ENCODE results near the gene TRIAP1. TPM values are rescaled to one million over a fixed set of nuclear protein-coding genes. Genes with fewer than 3 reads are reported as not detected.
"Not testable (repeated sequence)": the region's sequence is repeated elsewhere in the genome, so short reads cannot be mapped to it uniquely, and the experiment has no call there.

Gene TRIAP1
- total RNA-seq = 9.4 TPM

DNA sequence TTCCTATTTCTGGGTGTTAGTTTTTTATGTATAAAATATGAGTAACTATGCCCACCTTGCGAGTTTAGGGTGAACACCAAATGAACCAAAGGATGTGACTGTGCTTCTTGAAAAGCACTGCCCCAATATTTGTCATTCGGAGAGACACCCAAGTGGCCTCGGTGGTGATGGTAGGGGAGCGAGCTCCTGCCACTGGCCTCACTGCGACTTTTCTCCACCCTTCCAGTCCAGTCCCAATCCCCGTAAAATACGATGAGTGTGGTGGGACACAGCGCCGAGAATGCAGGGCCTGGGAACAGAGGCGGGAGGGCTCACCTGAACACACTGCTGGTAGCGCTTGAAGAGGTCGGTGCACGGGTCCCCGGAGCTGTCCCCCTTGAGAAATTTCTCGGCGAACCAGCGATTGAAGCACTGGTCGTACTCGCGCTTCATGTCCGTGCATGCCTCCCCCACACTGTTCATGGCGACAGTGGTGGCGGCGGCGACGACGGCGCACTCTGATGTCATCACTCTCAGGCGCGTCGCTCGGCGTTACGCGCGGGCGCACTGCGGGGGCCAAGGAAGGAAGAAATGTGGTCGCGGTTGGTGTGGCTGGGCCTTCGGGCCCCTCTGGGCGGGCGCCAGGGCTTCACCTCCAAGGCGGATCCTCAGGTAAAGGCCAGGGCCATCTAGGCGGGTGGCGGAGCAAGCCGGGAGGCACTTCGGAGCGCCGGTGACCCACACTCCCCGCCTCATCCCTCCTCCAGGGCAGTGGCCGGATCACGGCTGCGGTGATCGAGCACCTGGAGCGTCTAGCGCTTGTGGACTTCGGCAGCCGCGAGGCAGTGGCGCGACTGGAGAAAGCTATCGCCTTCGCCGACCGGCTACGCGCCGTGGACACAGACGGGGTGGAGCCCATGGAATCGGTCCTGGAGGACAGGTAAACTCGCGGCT, at the start of gene TRIAP1, which contains the start of gene GATC:
TSS of gene TRIAP1 (minus strand) at position 474 of the 933 bp plus-strand sequence. CDS start at position 462, 12 bp downstream.
TSS of gene GATC (plus strand) at position 534 of the 933 bp plus-strand sequence. CDS start at position 571, 37 bp downstream.
- DNase-seq (ENCODE audit: low read depth in 2 of 3, low spot score in 2 of 3) = peak; percentile 81 to 90 (median 87)

DNA sequence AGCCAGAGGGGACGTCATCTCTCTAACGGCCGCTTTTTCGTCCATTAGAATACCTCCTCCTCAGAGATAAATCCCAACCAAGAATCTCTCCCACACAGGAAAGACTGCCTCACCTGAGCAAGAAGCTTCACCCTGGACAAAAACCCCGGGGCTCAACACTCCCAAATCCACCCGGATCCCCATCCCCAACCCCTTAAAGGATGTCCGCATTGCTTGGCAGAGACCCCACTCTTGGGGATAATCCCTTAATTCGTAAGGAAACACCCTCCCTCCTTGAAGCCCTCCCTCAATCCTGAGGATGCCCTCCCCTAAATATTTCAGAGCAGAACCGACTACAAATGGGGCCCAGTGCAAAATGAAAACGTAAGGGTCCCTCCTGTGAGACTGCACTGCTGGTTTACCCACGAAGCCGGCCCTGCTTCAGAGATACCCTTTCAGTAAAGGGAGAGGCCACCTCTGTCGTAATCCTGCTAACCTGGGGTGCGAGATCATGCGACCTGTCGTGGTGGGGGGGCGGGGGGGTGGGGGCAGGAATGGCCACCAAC, 49.1 kb upstream of the TRIAP1 start:
- DNase-seq (ENCODE audit: low read depth in 2 of 3, low spot score in 2 of 3) = no peak

DNA sequence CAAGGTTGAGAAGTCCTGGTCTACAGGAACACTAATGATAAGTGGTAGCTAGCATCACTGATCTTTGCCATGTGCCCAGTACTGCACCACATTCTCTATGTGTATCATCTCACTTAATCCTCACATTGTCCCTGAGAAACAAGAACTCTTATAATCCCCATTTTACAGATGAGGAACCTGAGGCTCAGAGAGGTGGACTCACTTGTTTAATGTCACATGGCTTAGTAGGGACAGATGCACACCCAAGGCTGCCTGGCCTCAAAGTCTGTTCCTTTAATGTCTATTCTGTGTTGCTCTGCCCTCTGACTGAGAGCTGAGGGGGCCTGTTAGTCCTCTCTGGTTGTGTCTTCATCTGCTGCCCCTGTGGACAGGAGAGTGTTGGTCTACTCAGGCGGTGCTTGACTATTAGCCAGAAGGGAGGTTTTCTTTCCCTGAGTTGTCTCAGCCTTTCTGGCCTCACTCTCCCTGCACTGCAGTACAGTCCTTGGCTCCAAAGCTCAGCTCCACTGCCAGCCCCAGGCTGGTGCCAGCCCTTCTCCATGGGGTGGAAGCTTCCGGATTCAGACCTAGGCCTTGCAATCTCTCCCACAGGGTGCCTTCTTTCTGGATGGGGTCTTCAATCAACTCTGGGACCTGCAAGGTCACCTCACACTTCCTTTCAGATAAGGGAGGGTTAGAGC, 44.8 kb upstream of the TRIAP1 start:
- DNase-seq (ENCODE audit: low read depth in 2 of 3, low spot score in 2 of 3) = no peak

DNA sequence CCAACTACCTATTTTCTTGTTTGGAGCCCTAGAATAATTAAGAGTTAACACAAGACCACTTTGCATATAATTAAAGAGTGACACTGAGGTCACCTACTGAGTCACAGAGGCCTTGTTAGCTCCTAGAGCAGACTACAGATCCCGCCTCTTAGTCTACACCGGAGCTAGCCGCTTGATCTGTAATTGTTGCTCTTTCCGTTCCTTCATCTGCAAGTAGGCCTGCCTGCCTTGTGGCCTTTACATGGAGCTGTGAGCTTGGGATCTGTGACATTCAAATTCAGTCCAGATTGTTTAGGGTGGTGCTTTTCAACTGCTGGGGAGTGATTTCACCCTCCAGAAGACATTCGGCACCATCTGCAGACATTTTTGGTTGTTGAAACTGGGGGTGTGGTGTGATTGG, 44.1 kb upstream of the TRIAP1 start:
- DNase-seq (ENCODE audit: low read depth in 2 of 3, low spot score in 2 of 3) = no peak

DNA sequence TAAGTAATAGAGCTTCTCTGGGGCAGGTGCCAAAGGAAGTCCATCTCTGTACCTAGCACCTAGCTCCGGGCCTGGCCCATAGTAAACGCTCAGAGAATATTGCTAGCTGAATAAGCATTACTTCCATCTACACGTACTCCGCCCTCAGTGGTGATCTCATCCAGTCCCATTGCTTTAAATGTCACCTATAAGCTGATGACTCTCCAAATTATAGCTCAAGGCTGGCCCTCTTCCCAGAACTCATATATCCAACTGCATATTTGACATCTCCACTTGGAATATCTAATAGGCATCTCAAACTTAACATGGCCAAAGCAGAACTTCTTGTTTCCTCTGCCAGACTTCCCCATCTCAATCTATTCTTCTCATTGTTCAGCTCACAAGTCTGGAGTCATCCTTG, 42.8 kb upstream of the TRIAP1 start:
- DNase-seq (ENCODE audit: low read depth in 2 of 3, low spot score in 2 of 3) = no peak

DNA sequence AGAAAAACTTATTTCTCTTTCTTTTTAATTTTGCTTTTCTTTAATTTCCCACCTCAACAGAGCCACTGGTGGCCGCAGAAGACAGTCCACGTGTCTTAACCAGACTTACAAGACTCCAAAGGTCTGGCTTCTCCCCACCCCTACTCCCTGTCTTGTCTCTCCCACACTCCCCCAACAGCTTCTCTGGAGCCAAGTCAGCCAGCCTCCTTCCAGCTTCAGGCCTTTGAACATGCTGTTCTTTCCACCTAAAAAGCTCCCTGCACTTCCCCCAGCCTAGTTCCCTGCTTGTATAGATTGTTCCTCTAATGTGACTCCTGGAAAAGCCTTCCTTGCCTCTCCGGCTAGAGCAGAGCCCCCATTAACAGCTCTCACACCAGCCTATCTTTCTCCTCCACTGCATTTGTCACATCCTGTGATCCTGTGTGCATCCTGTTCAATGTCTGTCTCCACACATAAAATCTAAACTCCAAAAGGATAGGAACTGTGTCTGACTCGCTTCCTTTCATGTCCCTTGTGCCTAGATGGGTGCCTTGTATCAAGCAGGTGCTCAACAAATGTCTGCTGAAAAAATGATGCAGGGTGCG, 42.0 kb upstream of the TRIAP1 start:
- DNase-seq (ENCODE audit: low read depth in 2 of 3, low spot score in 2 of 3) = no peak

DNA sequence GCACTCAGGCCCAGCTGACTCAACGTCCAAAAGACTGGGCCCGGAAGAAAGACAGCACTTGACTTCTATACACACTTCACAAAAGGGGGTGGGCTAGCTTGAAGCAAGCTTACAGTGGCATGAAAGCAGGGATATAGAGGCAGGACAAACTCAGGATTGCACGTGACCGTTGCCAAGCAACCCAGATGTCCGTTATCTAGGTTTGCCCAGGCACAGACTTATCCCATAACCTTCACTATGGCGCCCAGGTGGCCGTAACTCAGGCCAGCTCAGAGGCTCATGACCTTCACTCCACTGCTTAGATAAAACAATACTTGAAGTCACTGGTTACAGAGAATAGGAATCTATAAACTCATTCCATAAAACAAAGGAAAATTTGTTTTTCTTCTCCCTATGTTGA, 41.4 kb upstream of the TRIAP1 start:
- DNase-seq (ENCODE audit: low read depth in 2 of 3, low spot score in 2 of 3) = not testable (repeated sequence)

DNA sequence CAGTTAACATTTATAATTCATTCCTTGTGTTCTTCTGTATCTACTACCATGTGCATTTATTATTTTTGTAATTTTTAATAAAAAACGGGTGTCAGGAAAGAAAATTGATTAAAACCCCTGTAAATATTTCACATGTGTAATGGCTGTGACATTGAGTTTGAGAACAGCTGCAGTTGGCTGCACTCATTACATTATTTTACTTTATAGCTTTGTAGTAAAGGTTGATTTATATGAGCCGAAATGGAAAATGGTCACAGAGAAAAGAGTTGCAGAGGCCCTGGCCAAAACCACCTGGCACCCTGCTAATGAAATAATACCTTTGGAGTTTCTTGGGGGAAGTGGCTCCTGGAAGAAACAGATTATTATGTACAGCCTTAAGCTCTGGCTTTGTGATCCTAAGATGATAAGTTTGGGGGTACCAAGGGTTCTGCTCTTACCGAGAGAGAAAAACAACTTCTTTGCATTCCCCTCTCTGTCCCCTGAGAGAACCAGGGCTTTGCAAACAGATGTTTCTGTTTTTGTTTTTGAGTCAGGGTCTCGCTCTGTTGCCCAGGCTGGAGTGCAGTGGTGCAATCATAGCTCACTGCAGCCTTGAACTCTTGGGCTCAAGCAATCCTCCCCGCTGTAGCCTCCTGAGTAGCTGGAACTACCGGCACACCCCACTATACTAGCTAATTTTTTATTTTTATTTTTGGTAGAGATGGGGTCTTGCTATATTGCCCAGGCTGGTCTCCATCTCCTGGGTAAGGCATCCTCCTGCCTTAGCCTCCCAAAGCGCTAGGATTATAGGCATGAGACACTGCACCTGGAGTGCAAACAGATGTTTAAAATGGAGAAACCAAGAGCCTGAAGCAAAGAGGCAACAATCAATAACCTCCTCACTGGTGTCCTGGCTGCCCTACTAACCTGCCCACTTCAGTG, 40.0 kb upstream of the TRIAP1 start:
- no peak for DNase-seq (ENCODE audit: low read depth in 2 of 3, low spot score in 2 of 3)

DNA sequence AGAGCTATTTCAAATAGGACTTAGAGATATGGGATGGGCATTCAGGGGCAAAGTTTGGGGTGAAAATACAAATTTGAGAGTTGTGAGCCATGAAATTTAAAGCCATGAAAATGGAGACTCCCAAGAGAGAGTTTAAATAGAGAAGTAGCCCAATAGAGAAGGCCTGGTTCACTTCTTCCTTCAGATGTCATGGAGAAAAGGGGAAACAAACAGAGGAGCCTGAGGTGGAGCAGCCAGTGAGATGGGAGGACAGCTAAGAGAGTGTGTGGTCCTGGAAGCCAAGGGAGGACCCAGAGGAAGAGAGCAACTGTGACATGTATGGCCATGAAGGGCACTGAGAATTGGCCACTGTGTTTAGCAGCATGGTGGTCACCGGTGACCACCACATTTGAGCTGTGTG, 37.4 kb upstream of the TRIAP1 start:
- DNase-seq (ENCODE audit: low read depth in 2 of 3, low spot score in 2 of 3) = no peak

DNA sequence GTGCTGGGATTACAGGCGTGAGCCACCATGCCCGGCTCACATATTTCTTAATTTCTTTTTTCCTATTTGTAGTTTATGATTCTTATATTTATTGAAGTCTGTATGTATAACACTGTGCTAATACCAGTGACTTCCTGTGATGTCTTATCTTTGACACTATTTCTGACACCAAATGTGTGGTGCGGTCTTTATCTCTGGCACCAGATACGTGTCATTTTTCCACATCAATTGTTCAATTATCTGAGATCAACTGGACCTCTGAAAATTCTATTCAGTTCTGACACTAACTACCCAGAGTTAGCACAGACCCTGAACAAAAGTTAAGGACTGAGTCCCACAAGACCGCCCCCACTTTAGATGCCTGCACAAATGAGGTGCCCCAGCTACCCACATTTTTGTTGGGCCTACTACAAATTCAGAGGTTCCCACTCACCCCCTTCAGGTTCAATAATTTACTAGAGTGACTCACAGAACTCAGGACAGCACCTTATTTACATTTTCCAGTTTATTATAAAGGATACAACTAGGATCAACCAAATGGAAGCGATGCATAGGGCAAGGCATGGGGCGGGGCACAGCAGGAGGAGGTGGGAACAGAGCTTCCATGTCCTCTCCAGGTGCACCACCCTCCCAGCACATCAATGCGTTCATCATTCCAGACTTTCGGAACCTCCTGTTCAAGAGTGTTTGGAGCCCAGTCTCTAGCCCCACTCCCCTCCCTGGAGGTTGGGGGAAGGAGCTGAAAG, 35.0 kb upstream of the TRIAP1 start:
- DNase-seq (ENCODE audit: low read depth in 2 of 3, low spot score in 2 of 3) = peak in 1 of 3 donors; percentile 23

DNA sequence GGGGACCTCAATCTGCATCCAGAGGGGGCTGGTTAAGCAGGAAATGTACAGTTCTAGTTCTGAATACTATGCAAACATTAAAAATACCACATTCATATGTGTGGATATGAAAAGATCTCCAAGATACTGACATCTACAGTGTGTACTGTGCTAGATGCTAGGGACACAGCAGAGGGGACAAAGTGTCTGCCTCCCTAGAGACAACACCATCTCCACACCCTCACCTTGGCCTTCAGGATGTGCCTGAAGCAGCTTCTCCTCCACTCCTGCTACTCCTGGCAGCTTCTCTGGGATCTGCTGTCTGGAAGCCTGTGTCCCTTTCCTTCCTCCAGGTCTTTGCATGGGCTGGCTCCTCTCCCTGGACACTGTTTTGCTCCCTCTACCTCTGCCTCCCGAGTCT, 34.0 kb upstream of the TRIAP1 start:
- DNase-seq (ENCODE audit: low read depth in 2 of 3, low spot score in 2 of 3) = no peak

DNA sequence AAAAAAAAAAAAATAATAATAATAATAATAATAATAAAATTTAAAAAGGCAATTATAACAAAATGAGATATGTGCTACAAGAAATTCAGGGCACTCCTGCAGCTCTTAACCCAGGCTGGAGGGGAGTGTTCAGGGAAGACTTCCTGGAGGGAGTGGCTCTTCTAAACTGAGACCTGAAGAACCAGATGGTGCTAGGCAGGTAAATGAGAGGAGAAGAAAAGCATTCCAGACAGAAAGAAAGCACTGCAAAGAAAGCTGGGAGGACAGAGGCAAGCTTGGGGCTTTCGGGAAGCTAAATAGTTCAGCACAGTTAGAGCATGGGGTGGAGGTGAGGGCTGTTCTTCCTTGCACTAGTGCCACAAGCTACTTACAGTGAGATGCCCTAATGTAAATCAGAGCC, 33.3 kb upstream of the TRIAP1 start:
- DNase-seq (ENCODE audit: low read depth in 2 of 3, low spot score in 2 of 3) = no peak

DNA sequence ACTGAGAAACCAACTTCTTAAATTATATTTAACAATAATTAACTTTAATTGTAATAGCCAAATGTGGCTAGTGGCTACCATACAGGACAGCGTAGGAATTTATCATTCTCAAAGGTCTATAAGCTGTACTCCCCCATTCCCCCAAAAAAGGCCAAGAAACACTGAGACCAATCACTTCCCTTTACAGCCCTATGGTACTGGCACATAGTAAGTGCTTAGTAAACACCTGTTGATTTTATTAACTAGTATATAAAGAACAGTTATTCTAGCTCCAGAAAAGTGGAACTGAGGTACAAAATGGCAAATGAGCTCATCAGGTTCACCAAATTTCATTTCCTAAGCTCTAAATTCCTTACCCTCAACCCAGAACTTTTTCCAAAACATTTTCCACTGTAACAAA, 29.5 kb upstream of the TRIAP1 start:
- DNase-seq (ENCODE audit: low read depth in 2 of 3, low spot score in 2 of 3) = no peak

DNA sequence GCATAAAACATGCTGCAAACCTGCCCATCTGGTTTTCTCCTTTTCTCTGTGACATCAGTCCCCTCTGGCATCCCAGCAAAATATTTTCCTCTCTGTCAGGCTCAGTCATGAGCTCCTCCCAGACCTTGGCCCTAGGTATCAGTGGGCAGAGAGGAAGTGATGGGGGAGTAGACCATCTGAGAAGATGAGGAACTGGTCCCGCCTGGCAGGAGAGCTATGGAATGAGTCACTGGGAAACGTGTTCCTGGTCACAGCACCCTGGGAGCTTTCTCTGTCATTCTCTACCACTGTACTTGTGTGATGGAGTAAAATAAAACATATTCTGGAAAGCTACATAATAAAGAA, 28.4 kb upstream of the TRIAP1 start:
- DNase-seq (ENCODE audit: low read depth in 2 of 3, low spot score in 2 of 3) = no peak

DNA sequence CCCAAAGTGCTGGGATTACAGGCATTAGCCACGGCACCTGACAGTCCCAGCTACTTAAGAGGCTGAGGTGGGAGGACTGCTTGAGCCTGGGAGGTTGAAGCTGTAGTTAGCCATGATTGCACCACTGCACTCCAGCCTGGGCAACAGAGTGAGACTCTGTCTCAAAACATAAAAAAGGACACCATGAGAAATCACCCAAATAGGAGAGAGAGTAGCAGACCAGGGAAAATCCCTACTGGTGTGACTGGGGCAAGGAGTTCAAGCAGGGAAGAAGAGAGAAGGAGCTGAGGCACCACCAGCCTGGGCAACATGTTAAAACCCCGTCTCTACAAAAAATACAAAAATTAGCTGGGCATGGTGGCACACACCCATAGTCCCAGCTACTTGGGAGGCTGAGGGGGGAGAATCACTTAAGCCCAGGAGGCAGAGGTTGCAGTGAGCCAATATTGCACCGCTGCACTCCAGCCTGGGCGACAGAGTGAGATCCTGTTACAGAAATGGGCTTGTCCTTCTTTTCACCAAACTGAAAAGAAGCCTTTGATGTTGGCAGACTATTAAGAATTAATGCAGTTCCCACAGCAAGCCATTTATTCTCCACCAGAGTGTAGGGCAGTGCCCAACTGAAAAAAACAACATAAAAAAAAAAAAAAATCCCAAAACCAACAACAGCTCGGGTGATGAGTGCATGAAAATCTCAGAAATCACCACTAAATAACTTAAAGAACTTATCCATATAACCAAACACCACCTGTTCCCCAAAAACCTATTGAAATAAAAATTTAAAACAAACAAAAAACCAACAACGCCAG, 27.8 kb upstream of the TRIAP1 start:
- DNase-seq (ENCODE audit: low read depth in 2 of 3, low spot score in 2 of 3) = no peak

DNA sequence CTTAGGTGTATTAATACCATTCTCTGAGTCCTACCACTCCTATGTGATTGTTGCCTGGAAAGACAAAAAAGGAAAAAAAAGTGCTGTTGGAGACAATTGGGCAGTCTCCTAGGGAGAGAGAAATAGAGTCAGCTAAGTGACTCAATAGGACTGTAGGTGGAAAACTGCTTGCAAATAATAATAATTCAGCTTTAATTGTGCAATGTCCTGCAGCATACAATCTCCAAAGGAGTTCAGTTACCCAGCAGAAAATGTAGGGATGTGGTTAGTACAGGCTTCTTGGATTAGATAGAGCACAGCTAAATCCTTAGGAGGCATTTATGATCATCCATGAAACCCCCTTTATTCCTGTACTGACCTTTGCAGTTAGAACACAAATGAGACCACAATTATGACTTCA, 26.3 kb upstream of the TRIAP1 start:
- DNase-seq (ENCODE audit: low read depth in 2 of 3, low spot score in 2 of 3) = no peak

DNA sequence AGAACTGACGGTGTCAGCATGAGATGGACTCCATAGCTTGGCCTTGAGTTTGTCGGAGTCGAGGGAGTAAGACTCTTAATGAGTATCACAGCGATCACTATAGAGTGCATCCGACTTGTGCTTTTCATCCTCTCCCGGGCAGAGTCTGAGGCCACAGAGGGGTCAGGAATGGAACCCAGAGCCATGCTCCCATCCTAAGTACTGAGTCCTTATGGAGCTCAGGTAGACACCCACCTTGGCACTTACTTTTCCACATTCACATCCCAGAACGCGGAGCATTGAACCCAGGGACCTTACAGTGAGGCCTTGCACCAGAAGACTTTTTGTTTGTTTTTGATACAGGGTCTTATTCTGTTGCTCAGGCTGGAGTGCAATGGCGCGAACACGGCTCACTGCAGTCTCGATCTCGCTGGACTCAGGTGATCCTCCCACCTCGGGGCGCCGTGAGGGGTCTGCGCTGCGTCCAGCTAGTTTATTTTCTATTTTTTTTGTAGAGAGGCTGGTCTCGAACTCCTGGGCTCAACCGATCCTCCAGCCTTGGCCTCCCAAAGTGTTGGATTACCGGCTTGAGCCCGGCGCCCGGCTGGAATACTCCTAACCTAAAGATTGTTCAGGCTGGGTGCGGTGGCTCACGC, 24.1 kb upstream of the TRIAP1 start:
- DNase-seq (ENCODE audit: low read depth in 2 of 3, low spot score in 2 of 3) = no peak

DNA sequence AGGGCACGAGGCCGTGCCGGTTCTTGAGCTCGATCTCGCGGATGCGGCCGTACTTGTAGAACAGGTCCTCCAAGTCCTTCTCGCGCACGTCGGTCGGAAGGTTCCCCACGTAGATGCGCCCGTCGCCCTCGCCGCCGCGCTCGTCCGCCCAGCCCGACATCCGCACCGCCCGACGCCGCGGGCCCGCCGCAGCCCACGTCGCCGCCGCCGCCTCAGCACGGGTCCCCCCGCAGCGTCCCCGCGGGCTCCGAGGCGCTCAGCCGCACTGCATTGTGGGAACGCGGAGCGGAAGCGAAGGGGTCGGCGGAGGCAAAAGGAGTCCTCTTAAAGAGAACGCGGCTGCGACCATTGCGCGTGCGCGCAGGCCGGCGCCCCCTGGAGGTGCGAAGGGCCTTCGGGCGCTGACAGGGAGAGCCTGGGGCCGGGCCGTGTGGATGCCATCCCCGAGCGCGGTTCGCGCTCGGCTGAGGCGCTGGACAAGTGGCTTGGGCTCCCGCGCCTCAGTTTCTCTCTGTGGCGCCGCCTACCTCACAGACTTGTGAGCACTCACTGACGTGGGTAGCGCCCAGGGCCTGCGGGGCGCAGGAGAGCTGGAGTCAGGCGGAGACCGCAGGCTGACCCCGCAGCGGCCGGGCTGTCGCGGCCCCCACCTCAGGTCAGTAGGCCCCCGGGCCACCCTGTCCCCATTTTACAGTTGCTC, 23.4 kb upstream of the TRIAP1 start, which contains the start of gene SRSF9:
TSS of gene SRSF9 (minus strand) at position 299 of the 700 bp plus-strand sequence. CDS start at position 160, 139 bp downstream.
- DNase-seq (ENCODE audit: low read depth in 2 of 3, low spot score in 2 of 3) = peak; percentile 98 to 99 (median 99)
